ENCODE measurements around the gene ESCO1. TPM values are rescaled to one million over a fixed set of nuclear protein-coding genes. Genes with fewer than 3 reads are reported as not detected.

ESCO1 gene
- polyA plus RNA-seq, 1 donor (not counting 4 experiments of a cell fraction or from before 2014, with no cell fraction given), result 12.1 TPM

- dilution Hi-C loops (cut with MboI; ENCODE audit: extremely low pct_ligation_motif_present, low sequenced_read_pairs), result no loop called here
- TF ChIP-seq EZH2 (IDR thresholded peaks at IDR 0.05; ENCODE audit: low read length) (no peak), CTCF (optimal IDR thresholded peaks at IDR 0.05 in 1 of 3, IDR thresholded peaks at IDR 0.05 in 1 of 3, conservative IDR thresholded peaks at IDR 0.05 in 1 of 3; ENCODE audit: extremely low read depth in 1 of 3, insufficient read depth in 2 of 3, low read length in 3 of 3) (no peak)
- Histone ChIP-seq H3K4me3 (ENCODE audit: control insufficient read depth in 2 of 3, extremely low read depth in 1 of 3, insufficient read depth in 2 of 3, low read depth in 1 of 3, low read length in 3 of 3) (no peak overlapping the region), H3K9ac (ENCODE audit: control insufficient read depth, extremely low read depth, insufficient read depth, low read length) (no peak overlapping the region), H3K27me3 (ENCODE audit: control insufficient read depth, extremely low read depth, insufficient read depth, low read length) (no peaks in the 10 kb centered on the region), H2AFZ (ENCODE audit: control insufficient read depth, low read length) (no peak overlapping the region), H3K9me1 (ENCODE audit: control insufficient read depth, extremely low read depth, insufficient read depth, low read length) (peaks cover 3% of the 10 kb centered on the region), H3K79me2 (ENCODE audit: control insufficient read depth, insufficient read depth, low read length) (no peaks in the 10 kb centered on the region), H3K4me2 (ENCODE audit: control insufficient read depth, extremely low read depth, insufficient read depth, low read depth, low read length) (no peak overlapping the region), H3K27ac (ENCODE audit: control insufficient read depth, insufficient read depth, low read length) (no peak overlapping the region), H3K9me3 (ENCODE audit: control insufficient read depth, low read depth, low read length) (no peaks in the 10 kb centered on the region), H4K20me1 (ENCODE audit: control insufficient read depth, extremely low read depth, insufficient read depth, low read length) (peaks cover 4% of the 10 kb centered on the region), H3K36me3 (ENCODE audit: control insufficient read depth in 2 of 2, extremely low read depth in 1 of 2, insufficient read depth in 2 of 2, low read length in 2 of 2) (peaks cover 6% of the 10 kb centered on the region in 2 experiments), H3K4me1 (ENCODE audit: control insufficient read depth, extremely low read depth, insufficient read depth, low read length) (peaks cover 11% of the 10 kb centered on the region)
- FAIRE-seq (no peak), DNase-seq (ENCODE audit: low read depth, low spot score) (no peak)
Observed at GRCh38 chr18:21634588-21635199, 34.2 kb upstream of the ESCO1 start.

DNA sequence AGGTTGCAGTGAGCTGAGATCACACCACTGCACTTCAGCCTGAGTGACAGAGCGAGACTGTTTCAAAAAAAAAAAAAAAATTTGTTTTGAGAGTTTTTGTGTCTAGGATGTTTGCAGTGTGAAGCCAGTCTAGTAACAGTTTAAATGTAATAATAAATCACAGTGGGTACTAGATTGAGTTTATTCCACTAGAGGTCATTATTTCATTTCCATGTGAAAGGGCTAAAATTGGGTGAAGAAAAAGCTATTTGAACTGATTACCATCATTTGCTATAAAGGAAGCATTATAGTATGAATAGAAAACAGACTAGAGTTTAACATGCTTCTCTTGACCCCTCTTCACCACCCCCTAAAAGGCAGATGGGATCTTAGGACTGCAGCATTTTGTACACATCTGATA, 31.9 kb upstream of the ESCO1 start:
- peaks cover 4% of the 10 kb centered on the region for H4K20me1 ChIP-seq (ENCODE audit: control insufficient read depth, extremely low read depth, insufficient read depth, low read length)
- peaks cover 12 to 19% of the 10 kb centered on the region in 2 experiments for H3K36me3 ChIP-seq (ENCODE audit: control insufficient read depth in 2 of 2, extremely low read depth in 1 of 2, insufficient read depth in 2 of 2, low read length in 2 of 2)
- peaks cover 9% of the 10 kb centered on the region for H3K79me2 ChIP-seq (ENCODE audit: control insufficient read depth, insufficient read depth, low read length)
- no peaks in the 10 kb centered on the region for H3K9me1 ChIP-seq (ENCODE audit: control insufficient read depth, extremely low read depth, insufficient read depth, low read length)
- no peak overlapping the region for H3K9ac ChIP-seq (ENCODE audit: control insufficient read depth, extremely low read depth, insufficient read depth, low read length)
- no peaks in the 10 kb centered on the region for H3K9me3 ChIP-seq (ENCODE audit: control insufficient read depth, low read depth, low read length)
- H3K4me1 ChIP-seq (ENCODE audit: control insufficient read depth, extremely low read depth, insufficient read depth, low read length), result peaks cover under 1% of the 10 kb centered on the region
- no peak overlapping the region for H3K4me2 ChIP-seq (ENCODE audit: control insufficient read depth, extremely low read depth, insufficient read depth, low read depth, low read length)
- no peaks in the 10 kb centered on the region for H3K27me3 ChIP-seq (ENCODE audit: control insufficient read depth, extremely low read depth, insufficient read depth, low read length)
- no peak for DNase-seq (ENCODE audit: low read depth, low spot score)
- dilution Hi-C loops (cut with MboI; ENCODE audit: extremely low pct_ligation_motif_present, low sequenced_read_pairs), result no loop called here
- H3K27ac ChIP-seq (ENCODE audit: control insufficient read depth, insufficient read depth, low read length), result no peak overlapping the region
- no peak overlapping the region for H3K4me3 ChIP-seq (ENCODE audit: control insufficient read depth in 2 of 3, extremely low read depth in 1 of 3, insufficient read depth in 2 of 3, low read depth in 1 of 3, low read length in 3 of 3)
- no peak overlapping the region for H2AFZ ChIP-seq (ENCODE audit: control insufficient read depth, low read length)
- FAIRE-seq, result no peak
- no peak for TF ChIP-seq EZH2 (IDR thresholded peaks at IDR 0.05; ENCODE audit: low read length)
- TF ChIP-seq CTCF (optimal IDR thresholded peaks at IDR 0.05 in 1 of 3, IDR thresholded peaks at IDR 0.05 in 1 of 3, conservative IDR thresholded peaks at IDR 0.05 in 1 of 3; ENCODE audit: extremely low read depth in 1 of 3, insufficient read depth in 2 of 3, low read length in 3 of 3), result no peak
